Spinal cord (tissue), 10 donors: ENCODE data around the gene PERP. TPM values are rescaled to one million over a fixed set of nuclear protein-coding genes. Genes with fewer than 3 reads are reported as not detected.
"Not testable (repeated sequence)": the region's sequence is repeated elsewhere in the genome, so short reads cannot be mapped to it uniquely, and the experiment has no call there.

Experiments used
- DNase-seq, 6 donors: peaks; one replicate each; pipeline versions ENCODE4 v3.0.0 to v3.0.0-alpha.2; 2013 to 2015; ENCODE audit warnings: low spot score in 6 of 6, low read depth in 4 of 6
- H3K27ac ChIP-seq: one replicate; pipeline ENCODE4 v1.5.1; 2013; ENCODE audit warnings: low read depth, low read length, control low read depth
- H3K27me3 ChIP-seq: one replicate; pipeline ENCODE4 v1.6.1; 2013; ENCODE audit warnings: low read length; ENCODE audit not compliant: control insufficient read depth, insufficient read depth
- H3K36me3 ChIP-seq: one replicate; pipeline ENCODE4 v1.6.1; 2013; ENCODE audit warnings: low read length; ENCODE audit not compliant: control insufficient read depth, insufficient read depth
- H3K4me1 ChIP-seq: one replicate; pipeline ENCODE4 v1.6.1; 2013; ENCODE audit warnings: low read length; ENCODE audit not compliant: control insufficient read depth, insufficient read depth
- H3K4me3 ChIP-seq: one replicate; pipeline ENCODE4 v1.5.1; 2013; ENCODE audit warnings: low read depth, low read length, control low read depth
- H3K9me3 ChIP-seq: one replicate; pipeline ENCODE4 v1.6.1; 2013; ENCODE audit warnings: low read length; ENCODE audit not compliant: control insufficient read depth, insufficient read depth
- WGBS: methylation state at CpG from one replicate; pipeline ENCODE4 v1.1.5; 2013; ENCODE audit warnings: missing lambda C conversion rate; ENCODE audit not compliant: insufficient coverage; 5-methylcytosine and 5-hydroxymethylcytosine counted together
- polyA plus RNA-seq, 2 donors: library from polyadenylated mRNA; unstranded; fragments of 120-200 nt; gene quantifications; one replicate each; pipeline ENCODE4 v1.2.1, GENCODE V29; 2013; ENCODE audit not compliant: insufficient read length in 2 of 2
- total RNA-seq, 2 donors: library from RNA; depleted of rRNA in 1 of 2; stranded (reverse); fragments of 120-200 nt in 1 of 2; fragments of >200 nt in 1 of 2; gene quantifications; one replicate each; pipeline versions ENCODE4 v1.2.3 to v1.2.4, GENCODE V29; 2013 to 2014
- donor health status: healthy.

Gene PERP
- total and polyA plus RNA-seq, 4 donors = 4.6 to 10.9 (median 6.5) TPM

DNA sequence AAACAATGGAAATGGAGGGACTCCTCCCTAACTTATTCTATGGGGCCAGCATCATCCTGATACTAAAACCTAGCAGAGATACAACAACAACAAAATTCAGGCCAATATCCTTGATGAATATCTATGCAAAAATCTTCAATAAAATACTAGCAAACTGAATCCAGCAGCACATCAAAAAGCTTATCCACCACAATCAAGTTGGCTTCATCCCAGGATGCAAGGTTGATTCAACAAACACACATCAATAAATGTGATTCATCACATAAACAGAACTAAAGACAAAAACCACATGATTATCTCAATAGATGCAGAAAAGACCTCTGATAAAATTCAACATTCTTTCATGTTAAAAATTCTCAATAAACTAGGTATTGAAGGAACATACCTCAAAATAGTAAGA, 27.7 kb downstream of the PERP start:
- H3K9me3 ChIP-seq, DNase-seq, H3K36me3 ChIP-seq, H3K4me1 ChIP-seq, H3K27ac ChIP-seq, H3K4me3 ChIP-seq, H3K27me3 ChIP-seq: not testable (repeated sequence)

DNA sequence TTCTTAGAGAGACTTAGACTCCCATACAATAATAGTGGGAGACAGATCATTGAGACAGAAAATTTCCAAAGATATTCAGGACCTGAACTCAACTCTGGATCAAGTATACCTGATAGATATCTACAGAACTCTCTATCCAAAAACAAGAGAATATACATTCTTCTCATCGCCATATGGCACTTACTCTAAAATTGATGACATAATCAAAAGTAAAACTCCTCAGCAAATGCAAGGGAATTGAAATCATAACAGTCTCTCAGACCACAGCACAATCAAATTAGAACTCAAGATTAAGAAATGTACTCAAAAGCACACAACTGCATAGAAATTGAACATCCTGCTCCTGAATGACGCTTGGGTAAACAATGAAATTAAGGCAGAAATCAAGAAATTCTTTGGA, 28.7 kb downstream of the PERP start:
- H3K27ac ChIP-seq = no peak overlapping the region
- H3K4me1 ChIP-seq = no peaks in the 10 kb centered on the region
- no peak overlapping the region for H3K4me3 ChIP-seq
- no peaks in the 10 kb centered on the region for H3K27me3 ChIP-seq
- DNase-seq = no peak
- H3K36me3 ChIP-seq = no peaks in the 10 kb centered on the region
- peaks cover 5% of the 10 kb centered on the region for H3K9me3 ChIP-seq
- 86% methylated on average over 1 of the region's 2 CpGs for WGBS

DNA sequence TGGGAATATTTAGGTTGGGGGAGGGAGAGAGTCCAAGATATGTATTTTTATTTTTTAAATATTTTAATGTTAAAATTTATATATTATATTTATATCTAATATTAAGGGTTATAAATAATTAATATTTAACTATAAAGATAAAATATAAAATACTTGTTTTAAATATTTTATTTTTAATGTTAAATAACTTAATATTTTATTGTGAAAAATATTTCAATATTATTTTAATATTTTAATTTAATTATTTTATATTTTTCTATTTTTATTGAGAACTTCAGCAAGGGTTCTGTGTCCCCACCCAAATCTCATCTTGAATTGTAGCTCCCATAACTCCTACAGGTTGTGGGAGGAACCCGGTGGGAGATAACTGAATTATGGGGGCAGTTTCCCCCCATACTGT, 34.0 kb downstream of the PERP start:
- Histone ChIP-seq H3K4me3 (no peak overlapping the region), H3K36me3 (no peaks in the 10 kb centered on the region), H3K9me3 (peaks cover 1% of the 10 kb centered on the region), H3K4me1 (no peaks in the 10 kb centered on the region), H3K27me3 (no peaks in the 10 kb centered on the region), H3K27ac (no peak overlapping the region)
- no CpG with 5 or more reads among the region's 1 CpG for WGBS
- DNase-seq = no peak

DNA sequence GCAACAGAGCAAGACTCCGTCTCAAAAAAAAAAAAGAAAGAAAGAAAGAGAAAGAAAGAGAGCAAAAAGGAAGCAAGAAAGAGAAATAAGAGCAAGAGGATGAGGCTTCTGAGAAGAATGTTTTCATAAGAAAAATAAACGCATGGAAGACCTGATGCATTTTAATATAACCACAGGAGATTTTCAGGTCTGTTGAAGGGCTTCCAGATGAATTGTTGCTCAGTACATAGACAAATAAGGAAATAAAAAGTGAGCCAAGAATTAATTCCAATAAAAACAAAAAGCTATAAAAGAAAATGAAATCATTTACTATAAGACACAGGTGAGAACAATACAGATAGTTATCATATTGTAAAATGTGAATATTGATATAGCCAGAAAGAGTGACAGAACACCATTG, 43.5 kb downstream of the PERP start:
- WGBS = 100% methylated on average over 1 of the region's 2 CpGs
- Histone ChIP-seq H3K4me1 (no peaks in the 10 kb centered on the region), H3K9me3 (no peaks in the 10 kb centered on the region), H3K4me3 (no peak overlapping the region), H3K27ac (no peak overlapping the region), H3K36me3 (no peaks in the 10 kb centered on the region), H3K27me3 (no peaks in the 10 kb centered on the region)
- DNase-seq = no peak

- no peak for DNase-seq
- Histone ChIP-seq H3K4me3 (no peak overlapping the region), H3K36me3 (no peaks in the 10 kb centered on the region), H3K9me3 (peaks cover 2% of the 10 kb centered on the region), H3K27me3 (no peaks in the 10 kb centered on the region), H3K27ac (no peak overlapping the region), H3K4me1 (no peaks in the 10 kb centered on the region)
- no CpG with 5 or more reads among the region's 1 CpG for WGBS
Observed at GRCh38 chr6:138054982-138055381, 52.2 kb downstream of the PERP start.

DNA sequence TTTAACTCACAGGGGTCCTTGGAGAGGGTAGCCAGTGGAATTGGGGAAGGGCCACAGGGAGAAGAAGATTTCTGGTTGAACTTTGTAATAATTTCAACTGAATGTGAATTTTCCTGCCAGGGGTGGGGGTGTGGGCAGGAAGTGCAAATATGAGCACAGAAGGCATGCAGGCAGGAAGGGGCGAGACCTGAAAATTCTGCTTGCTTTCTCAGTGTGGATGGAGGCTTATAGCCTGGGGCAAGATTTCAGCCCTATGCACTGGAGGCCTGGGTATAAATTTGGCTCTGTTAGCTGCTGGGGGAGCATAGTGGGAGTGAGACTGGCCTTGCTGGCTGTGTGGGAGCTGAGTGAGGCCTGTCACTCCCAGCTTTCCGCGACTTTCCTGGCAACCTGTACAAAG, 54.4 kb downstream of the PERP start:
- Histone ChIP-seq H3K36me3 (no peaks in the 10 kb centered on the region), H3K27ac (no peak overlapping the region), H3K9me3 (peaks cover 2% of the 10 kb centered on the region), H3K4me3 (no peak overlapping the region), H3K4me1 (no peaks in the 10 kb centered on the region), H3K27me3 (no peaks in the 10 kb centered on the region)
- DNase-seq = no peak
- 100% methylated on average over 3 of the region's 3 CpGs for WGBS

- DNase-seq = no peak
- no peak overlapping the region for H3K27ac ChIP-seq
- no peaks in the 10 kb centered on the region for H3K36me3 ChIP-seq
- WGBS = no CpG with 5 or more reads among the region's 1 CpG
- no peaks in the 10 kb centered on the region for H3K4me1 ChIP-seq
- no peaks in the 10 kb centered on the region for H3K27me3 ChIP-seq
- no peak overlapping the region for H3K4me3 ChIP-seq
- H3K9me3 ChIP-seq = peaks cover 3% of the 10 kb centered on the region
Observed at GRCh38 chr6:138044972-138045371, 62.2 kb downstream of the PERP start.

GRCh38 chr6:138044458-138044857, 62.8 kb downstream of the PERP start:
- Histone ChIP-seq H3K4me1 (no peaks in the 10 kb centered on the region), H3K27ac (no peak overlapping the region)

More at GRCh38 chr6:138044458-138044857, 62.8 kb downstream of the PERP start:
- 88% methylated on average over 3 of the region's 4 CpGs for WGBS
- Histone ChIP-seq H3K4me3 (no peak overlapping the region), H3K27me3 (no peaks in the 10 kb centered on the region), H3K36me3 (no peaks in the 10 kb centered on the region), H3K9me3 (peaks cover 3% of the 10 kb centered on the region)
- no peak for DNase-seq

Other genes starting within 250 kb of the PERP start
- gene TNFAIP3, start 240.2 kb downstream of the PERP start, total RNA-seq = 10 to 100 TPM in 1 of 2 donors, 1 to 10 TPM in 1; 5.1 to 10.0 TPM
- gene TNFAIP3, start 240.2 kb downstream of the PERP start, polyA plus RNA-seq = 1 to 10 TPM; 4.5 to 4.9 TPM
- 10 to 100 TPM in 1 of 2 donors, 1 to 10 TPM in 1; 9.8 to 45.6 TPM for gene ARFGEF3, start 54.5 kb upstream of the PERP start, total RNA-seq
- 10 to 100 TPM; 15.9 to 24.0 TPM for gene ARFGEF3, start 54.5 kb upstream of the PERP start, polyA plus RNA-seq
- gene PBOV1, start 111.1 kb upstream of the PERP start, total RNA-seq = not detected
- gene PBOV1, start 111.1 kb upstream of the PERP start, polyA plus RNA-seq = under 1 TPM in 1 of 2 donors, not detected in 1; 0.32 TPM